Keratinocyte (primary cell): ENCODE data around the gene TEKT5. TPM values are rescaled to one million over a fixed set of nuclear protein-coding genes. Genes with fewer than 3 reads are reported as not detected.

Experiments
- DNase-seq: peaks from one replicate; pipeline ENCODE4 v3.0.0-alpha.2; 2011; ENCODE audit warnings: low read depth, missing footprints, low spot score
- FAIRE-seq: peaks from 2 replicates; lab custom pipeline; 2011; peaks lifted over from hg19 to GRCh38; lab: Jason Lieb, UNC
- H2AFZ ChIP-seq: 2 replicates; pipeline ENCODE4 v1.6.0; 2012; ENCODE audit warnings: low read length, control low read depth, inconsistent platforms; ENCODE audit not compliant: control insufficient read depth
- H3K27ac ChIP-seq: 2 replicates; pipeline ENCODE4 v1.5.1; 2011; ENCODE audit warnings: low read length; ENCODE audit not compliant: control insufficient read depth, insufficient read depth
- H3K27me3 ChIP-seq: 3 replicates; pipeline ENCODE4 v1.6.0; 2011; ENCODE audit warnings: low read length; ENCODE audit not compliant: control insufficient read depth, insufficient read depth; ENCODE audit errors: extremely low read depth
- H3K36me3 ChIP-seq, 2 experiments: 2 replicates in 1 of 2; 3 replicates in 1 of 2; pipeline ENCODE4 v1.5.1; 2011; ENCODE audit warnings: low read length in 2 of 2, mild to moderate bottlenecking in 1 of 2; ENCODE audit not compliant: control insufficient read depth in 2 of 2, insufficient read depth in 2 of 2; ENCODE audit errors: extremely low read depth in 1 of 2
- H3K4me1 ChIP-seq: 3 replicates; pipeline ENCODE4 v1.5.1; 2011; ENCODE audit warnings: low read length; ENCODE audit not compliant: control insufficient read depth, insufficient read depth; ENCODE audit errors: extremely low read depth
- H3K4me2 ChIP-seq: 3 replicates; pipeline ENCODE4 v1.6.0; 2011; ENCODE audit warnings: low read depth, low read length; ENCODE audit not compliant: control insufficient read depth, insufficient read depth; ENCODE audit errors: extremely low read depth
- H3K4me3 ChIP-seq, 3 experiments: fragments of 200-600 bp in 1 of 3; sonication (generic) in 1 of 3; 2 replicates in 2 of 3; 3 replicates in 1 of 3; pipeline ENCODE4 v1.5.1; 2011 to 2016; ENCODE audit warnings: low read length in 3 of 3, mild to moderate bottlenecking in 3 of 3, control low read depth in 2 of 3, inconsistent platforms in 1 of 3, low read depth in 1 of 3, mixed read lengths in 1 of 3, mixed run types in 1 of 3, moderate library complexity in 1 of 3; ENCODE audit not compliant: control insufficient read depth in 2 of 3, insufficient read depth in 2 of 3; ENCODE audit errors: extremely low read depth in 1 of 3
- H3K79me2 ChIP-seq: 2 replicates; pipeline ENCODE4 v1.6.0; 2012; ENCODE audit warnings: low read length; ENCODE audit not compliant: control insufficient read depth, insufficient read depth
- H3K9ac ChIP-seq: 3 replicates; pipeline ENCODE4 v1.6.0; 2011; ENCODE audit warnings: low read length; ENCODE audit not compliant: control insufficient read depth, insufficient read depth; ENCODE audit errors: extremely low read depth
- H3K9me1 ChIP-seq: 3 replicates; pipeline ENCODE4 v1.6.0; 2011; ENCODE audit warnings: low read length; ENCODE audit not compliant: control insufficient read depth, insufficient read depth; ENCODE audit errors: extremely low read depth
- H3K9me3 ChIP-seq: 2 replicates; pipeline ENCODE4 v1.5.1; 2012; ENCODE audit warnings: low read depth, low read length; ENCODE audit not compliant: control insufficient read depth
- H4K20me1 ChIP-seq: 3 replicates; pipeline ENCODE4 v1.6.0; 2011; ENCODE audit warnings: low read length; ENCODE audit not compliant: control insufficient read depth, insufficient read depth; ENCODE audit errors: extremely low read depth
- EZH2 ChIP-seq: IDR thresholded peaks from one replicate; pipeline ENCODE4 v1.6.1; 2012; ENCODE audit warnings: inconsistent platforms, mild to moderate bottlenecking, low read length, moderate library complexity
- dilution Hi-C: fragments of 300-500 bp; cut with MboI; formaldehyde crosslinking; loops from one replicate; pipeline ENCODE4 v1.7.0; 2020; ENCODE audit warnings: low sequenced_read_pairs; ENCODE audit not compliant: extremely low pct_ligation_motif_present
- polyA plus RNA-seq, 5 experiments: library from polyadenylated mRNA; depleted of rRNA in 3 of 5; stranded (reverse) in 3 of 5; stranded (forward) in 1 of 5; unstranded in 1 of 5; fragments of >200 nt; gene quantifications; 1 replicate in 1 of 5; 2 replicates in 3 of 5; 3 replicates in 1 of 5; pipeline versions ENCODE4 v1.2.1 to v1.2.3, GENCODE V29; 2011 to 2012; ENCODE audit warnings: missing spikeins in 2 of 5, low read depth in 1 of 5, low replicate concordance in 1 of 5
- TF ChIP-seq, protein P1 (sequence below), 3 experiments: IDR thresholded peaks in 1 of 3; conservative IDR thresholded peaks in 1 of 3; optimal IDR thresholded peaks in 1 of 3; 2 replicates in 2 of 3; 3 replicates in 1 of 3; pipeline versions ENCODE3 to v1.5.1; 2011; ENCODE audit warnings: low read length in 3 of 3, mild to moderate bottlenecking in 3 of 3, moderate library complexity in 2 of 3, control low read depth in 1 of 3, inconsistent platforms in 1 of 3; ENCODE audit not compliant: insufficient read depth in 2 of 3; ENCODE audit errors: extremely low read depth in 1 of 3

TEKT5 gene
- polyA plus RNA-seq, 1 donor (not counting 4 experiments of a cell fraction or from before 2014, with no cell fraction given), result not detected

DNA sequence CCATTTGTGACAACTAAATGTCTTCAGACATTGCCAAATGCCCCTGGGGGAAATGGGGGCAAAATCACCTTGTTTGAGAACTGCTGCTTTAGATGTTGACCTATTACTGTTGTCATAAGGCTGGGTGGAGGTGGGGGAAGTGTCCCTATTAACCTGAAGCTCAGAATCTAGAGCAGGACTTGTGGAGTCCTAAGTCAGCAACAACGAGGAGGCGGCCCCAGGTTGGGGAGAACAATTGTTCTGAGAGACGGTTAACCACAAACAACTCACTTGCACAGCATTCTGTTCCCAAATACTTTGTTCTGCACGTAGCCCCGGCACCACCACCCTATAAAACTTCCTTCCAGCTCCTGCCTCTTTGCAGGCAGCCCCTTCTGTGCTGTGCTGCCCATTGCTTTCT lies 32.5 kb downstream of the TEKT5 start:
- no peak overlapping the region for H2AFZ ChIP-seq
- no peaks in the 10 kb centered on the region for H4K20me1 ChIP-seq
- H3K4me1 ChIP-seq, result no peaks in the 10 kb centered on the region
- H3K27me3 ChIP-seq, result no peaks in the 10 kb centered on the region
- TF ChIP-seq, protein P1, sequence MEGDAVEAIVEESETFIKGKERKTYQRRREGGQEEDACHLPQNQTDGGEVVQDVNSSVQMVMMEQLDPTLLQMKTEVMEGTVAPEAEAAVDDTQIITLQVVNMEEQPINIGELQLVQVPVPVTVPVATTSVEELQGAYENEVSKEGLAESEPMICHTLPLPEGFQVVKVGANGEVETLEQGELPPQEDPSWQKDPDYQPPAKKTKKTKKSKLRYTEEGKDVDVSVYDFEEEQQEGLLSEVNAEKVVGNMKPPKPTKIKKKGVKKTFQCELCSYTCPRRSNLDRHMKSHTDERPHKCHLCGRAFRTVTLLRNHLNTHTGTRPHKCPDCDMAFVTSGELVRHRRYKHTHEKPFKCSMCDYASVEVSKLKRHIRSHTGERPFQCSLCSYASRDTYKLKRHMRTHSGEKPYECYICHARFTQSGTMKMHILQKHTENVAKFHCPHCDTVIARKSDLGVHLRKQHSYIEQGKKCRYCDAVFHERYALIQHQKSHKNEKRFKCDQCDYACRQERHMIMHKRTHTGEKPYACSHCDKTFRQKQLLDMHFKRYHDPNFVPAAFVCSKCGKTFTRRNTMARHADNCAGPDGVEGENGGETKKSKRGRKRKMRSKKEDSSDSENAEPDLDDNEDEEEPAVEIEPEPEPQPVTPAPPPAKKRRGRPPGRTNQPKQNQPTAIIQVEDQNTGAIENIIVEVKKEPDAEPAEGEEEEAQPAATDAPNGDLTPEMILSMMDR (optimal IDR thresholded peaks at IDR 0.05 in 1 of 3, IDR thresholded peaks at IDR 0.05 in 1 of 3, conservative IDR thresholded peaks at IDR 0.05 in 1 of 3; ENCODE audit: extremely low read depth in 1 of 3, insufficient read depth in 2 of 3, low read length in 3 of 3), result no peak
- TF ChIP-seq EZH2, result no peak
- DNase-seq (no peak), FAIRE-seq (no peak)
- H3K4me2 ChIP-seq, result no peak overlapping the region
- no peaks in the 10 kb centered on the region for H3K9me1 ChIP-seq
- dilution Hi-C loops, result no loop called here
- no peak overlapping the region for H3K27ac ChIP-seq
- no peaks in the 10 kb centered on the region for H3K79me2 ChIP-seq
- H3K36me3 ChIP-seq, result no peaks in the 10 kb centered on the region
- H3K9ac ChIP-seq, result no peak overlapping the region
- no peaks in the 10 kb centered on the region for H3K9me3 ChIP-seq
- H3K4me3 ChIP-seq, result no peak overlapping the region

DNA sequence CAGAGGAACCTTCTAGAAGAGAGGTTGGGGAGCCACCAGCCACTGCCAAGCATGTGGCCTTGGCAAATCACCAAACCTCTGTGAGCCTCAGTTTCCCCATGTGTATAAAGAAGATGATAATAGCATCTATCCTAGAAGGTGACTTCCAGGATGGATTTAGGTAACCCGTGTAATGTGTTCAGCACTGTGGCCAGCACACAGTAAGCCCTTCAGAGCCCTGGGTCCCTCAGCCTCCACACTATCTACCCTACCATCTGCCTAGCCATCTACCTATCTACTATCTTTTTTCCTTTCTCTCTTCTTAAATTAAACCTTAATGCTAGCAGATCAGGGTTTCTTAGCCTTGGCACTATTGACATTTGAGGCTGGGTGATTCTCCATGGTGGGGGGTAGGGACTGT lies 33.0 kb downstream of the TEKT5 start:
- no peak overlapping the region for H3K9ac ChIP-seq
- no peaks in the 10 kb centered on the region for H3K36me3 ChIP-seq
- no peaks in the 10 kb centered on the region for H3K4me1 ChIP-seq
- no peaks in the 10 kb centered on the region for H3K79me2 ChIP-seq
- no peak for TF ChIP-seq EZH2
- TF ChIP-seq, protein P1 (optimal IDR thresholded peaks at IDR 0.05 in 1 of 3, IDR thresholded peaks at IDR 0.05 in 1 of 3, conservative IDR thresholded peaks at IDR 0.05 in 1 of 3; ENCODE audit: extremely low read depth in 1 of 3, insufficient read depth in 2 of 3, low read length in 3 of 3), result no peak
- no peaks in the 10 kb centered on the region for H3K9me3 ChIP-seq
- dilution Hi-C loops, result no loop called here
- DNase-seq (no peak), FAIRE-seq (no peak)
- no peak overlapping the region for H2AFZ ChIP-seq
- H3K9me1 ChIP-seq, result no peaks in the 10 kb centered on the region
- H3K27ac ChIP-seq, result no peak overlapping the region
- H3K27me3 ChIP-seq, result no peaks in the 10 kb centered on the region
- H4K20me1 ChIP-seq, result no peaks in the 10 kb centered on the region
- H3K4me2 ChIP-seq, result no peak overlapping the region
- H3K4me3 ChIP-seq, result no peak overlapping the region
